HG02763 (cell line): Measurements from ENCODE around the gene MAST3.

Source experiments
- ATAC-seq: cut with Tn5 transposase; IDR thresholded peaks from one replicate; pipeline ENCODE4 v1.9.1; 2021; ENCODE audit warnings: mild to moderate bottlenecking, moderate library complexity; ENCODE audit not compliant: unreplicated experiment

The MAST3 gene

DNA sequence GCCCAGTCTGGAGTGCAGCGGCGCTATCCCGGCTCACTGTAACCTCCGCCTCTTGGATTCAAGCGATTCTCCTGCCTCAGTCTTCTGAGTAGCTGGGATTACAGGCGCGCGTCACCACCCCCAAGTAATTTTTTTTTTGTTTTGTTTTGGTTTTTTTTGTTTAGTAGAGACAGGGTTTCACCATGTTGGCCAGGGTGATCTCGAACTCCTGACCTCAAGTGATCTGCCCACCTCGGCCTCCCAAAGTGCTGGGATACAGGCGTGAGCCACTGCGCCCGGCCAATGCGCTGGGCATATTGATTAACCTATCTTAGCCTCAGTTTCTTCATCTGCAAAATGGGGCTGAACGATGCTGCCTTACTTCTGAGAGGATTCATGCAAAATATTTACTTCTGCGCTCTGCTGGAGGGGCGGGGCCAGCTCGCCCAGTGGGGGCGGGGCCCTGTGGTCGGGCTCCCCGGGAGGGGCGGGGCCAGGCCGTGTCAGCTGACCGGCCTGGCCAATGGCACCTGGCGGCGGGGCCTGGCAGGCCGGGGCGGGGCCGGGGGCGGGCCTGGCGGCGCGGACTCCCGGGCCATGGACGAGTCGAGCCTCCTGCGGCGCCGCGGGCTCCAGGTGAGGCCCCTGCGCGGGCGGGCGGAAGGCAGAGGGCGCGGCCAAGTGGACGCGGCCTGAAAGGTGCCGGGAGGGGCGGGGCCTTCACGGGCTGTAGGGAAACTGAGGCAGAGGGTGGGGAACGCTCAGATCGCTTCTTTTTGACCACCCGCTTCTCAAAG lies at the start of gene MAST3:
Gene MAST3, plus strand, starts transcription at position 562 of the 776 bp plus-strand sequence. Its CDS starts 15 bp downstream, at position 577.
- ATAC-seq: peak; percentile 56

DNA sequence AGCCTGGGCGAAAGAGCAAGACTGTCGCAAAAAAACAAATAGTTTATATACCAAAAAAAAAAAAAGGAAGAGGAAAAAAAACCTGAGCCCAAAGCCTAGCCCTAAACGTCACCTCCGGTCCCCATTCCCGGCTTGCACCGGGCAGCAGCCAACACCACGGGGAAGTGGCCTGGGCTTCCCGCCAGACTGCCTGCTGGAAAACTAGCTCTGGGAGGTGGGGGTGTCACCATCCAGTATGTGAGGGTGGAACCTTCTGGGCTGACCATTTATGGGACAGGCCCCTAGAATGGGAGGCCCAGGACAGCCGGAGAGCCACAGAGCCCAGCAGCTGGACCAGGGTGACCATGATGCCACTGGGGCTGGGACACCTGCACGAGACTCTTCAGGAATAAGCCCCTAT lies 48.2 kb upstream of the MAST3 start:
- ATAC-seq: no peak

DNA sequence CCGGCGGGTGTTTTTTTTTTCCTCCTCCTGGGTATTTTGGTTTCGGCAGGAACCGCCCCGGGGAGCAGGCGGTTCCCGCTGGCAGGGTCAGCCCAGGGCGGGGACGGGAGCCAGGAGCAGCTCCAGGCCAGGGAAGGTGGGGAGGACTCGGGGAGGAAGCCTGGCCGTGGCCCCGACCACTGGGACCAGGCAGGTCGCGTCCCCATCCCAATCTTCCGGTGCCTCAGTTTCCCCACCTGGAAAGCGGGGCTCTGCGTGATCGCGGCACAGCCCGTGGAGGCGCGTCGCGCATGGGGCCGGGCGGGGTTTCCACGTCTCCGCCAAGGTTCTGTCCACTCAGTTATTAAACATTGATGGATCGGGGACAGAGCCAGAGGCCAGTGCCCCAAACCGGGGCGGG lies 45.7 kb upstream of the MAST3 start:
- ATAC-seq: no peak

DNA sequence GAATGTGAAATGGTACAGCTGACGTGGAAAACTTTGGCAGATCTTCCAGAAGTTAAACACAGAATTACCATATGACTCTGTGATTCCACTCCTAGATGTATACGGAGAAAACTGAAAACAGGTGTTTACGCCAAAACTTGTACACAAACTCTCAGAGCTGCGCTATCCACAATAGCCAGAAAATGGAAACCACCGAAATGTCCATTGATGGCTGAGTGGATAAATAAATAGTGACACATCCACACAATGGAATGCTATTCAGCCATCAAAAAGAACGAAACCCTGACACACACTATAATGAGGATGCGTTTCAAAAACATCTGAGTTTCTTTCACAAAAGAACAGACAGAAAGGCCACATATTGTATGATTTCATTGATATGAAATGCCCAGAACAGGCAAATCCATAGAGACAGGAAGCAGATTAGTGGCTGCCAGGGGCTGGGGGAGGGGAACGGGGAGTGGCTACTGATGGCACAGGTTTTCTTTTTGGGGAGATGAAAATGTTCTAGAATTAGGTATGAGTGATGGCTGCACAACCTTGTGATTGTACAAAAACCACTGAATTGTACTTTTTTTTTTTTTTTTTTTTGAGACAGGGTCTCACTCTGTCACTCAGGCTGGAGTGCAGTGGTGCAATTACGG lies 43.9 kb upstream of the MAST3 start:
- no peak for ATAC-seq

DNA sequence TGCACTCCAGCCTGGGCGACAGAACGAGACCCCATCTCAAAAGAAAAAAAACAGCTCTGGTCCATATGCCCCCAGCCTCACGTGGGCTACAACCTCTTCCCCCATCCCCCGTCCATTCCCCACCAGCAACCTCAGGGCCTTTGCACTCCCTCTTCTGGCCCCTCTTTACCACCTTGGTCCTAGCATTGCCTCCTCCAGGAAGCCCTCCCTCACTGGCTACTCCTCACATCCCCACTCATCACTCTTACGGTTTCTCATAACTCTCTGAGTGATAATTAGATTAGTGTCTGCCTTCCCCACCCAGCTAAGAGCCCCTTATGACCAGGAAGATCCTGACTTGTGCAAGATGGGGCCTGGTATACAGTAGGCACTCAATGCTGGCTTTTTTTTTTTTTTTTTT lies 41.6 kb upstream of the MAST3 start:
- ATAC-seq: no peak

DNA sequence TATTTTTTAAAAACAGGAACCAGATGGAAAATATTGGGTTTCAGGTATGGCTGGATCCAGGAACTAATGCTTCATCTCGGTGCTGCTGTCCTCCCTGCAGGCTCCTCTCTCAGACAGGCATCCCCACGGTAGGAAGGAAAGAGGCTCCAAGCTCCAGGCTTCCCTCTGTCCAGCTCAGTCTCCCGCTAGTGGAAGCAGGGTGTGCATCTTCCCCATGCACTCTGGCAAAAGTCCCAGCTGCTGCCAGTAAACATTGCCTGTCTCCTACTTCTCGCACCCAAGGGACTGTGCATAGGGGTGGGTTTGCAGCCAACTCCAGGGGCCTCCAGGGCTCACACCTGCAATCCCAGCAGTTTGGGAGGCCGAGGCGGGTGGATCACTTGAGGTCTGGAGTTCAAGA lies 40.0 kb upstream of the MAST3 start:
- no peak for ATAC-seq

DNA sequence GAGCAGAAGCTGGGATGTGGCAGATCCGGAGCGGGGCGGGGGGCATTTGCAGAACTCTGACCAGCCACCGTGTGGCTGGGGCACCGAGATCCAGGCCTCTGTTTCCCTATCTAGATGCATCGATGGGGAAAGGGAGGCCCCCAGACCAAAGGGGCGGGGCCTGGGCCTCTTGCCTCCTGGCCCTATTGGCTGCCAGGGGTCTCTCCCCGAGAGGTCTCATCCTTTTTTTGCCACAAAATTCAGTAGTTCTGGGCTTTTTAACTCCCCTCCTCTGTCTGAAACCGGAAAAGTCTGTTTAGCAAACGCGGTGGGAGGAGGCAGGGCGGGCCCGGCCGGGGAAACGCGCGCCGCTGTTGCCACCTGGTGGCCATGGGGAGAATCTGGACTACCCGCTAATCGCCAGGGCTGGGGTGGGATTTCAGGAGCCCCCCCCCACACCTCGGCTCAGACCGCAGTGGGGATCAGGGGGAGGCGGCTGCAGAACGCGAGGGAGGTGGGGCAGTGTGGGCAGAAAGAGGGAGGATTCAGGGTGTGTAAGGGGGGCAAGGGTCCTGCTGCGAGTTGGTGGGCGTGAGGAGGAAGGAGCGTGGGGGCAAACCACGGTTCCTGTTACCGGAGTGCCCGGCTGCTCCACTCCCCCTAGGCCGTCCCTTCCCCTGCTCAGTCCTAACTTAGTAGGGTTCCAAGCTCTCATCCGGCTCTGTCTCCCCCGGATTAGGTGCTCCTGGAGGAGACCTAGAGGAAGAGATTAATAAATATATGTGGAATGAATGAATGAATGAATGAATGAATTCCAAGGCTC lies 39.2 kb upstream of the MAST3 start:
- ATAC-seq: peak; percentile 72

DNA sequence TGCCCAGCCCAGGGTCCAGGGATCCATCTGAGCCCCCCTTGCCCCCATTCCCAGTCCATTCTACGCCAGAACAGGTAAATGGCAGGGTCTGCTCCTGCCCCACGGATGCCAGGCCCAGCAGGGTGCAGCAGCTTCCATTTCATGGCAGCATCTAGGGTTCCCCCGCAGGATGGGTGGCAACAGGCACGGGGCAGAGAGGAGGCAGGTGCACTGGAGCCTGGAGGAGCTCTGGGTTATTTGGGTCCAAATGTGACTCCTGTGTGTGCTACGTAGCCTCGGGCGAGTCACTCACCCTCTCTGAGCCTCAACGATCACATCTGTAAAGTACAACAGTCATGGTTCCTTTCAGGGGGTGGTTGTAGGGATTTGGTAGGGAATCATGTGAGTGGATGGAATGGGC lies 38.3 kb upstream of the MAST3 start:
- no peak for ATAC-seq

DNA sequence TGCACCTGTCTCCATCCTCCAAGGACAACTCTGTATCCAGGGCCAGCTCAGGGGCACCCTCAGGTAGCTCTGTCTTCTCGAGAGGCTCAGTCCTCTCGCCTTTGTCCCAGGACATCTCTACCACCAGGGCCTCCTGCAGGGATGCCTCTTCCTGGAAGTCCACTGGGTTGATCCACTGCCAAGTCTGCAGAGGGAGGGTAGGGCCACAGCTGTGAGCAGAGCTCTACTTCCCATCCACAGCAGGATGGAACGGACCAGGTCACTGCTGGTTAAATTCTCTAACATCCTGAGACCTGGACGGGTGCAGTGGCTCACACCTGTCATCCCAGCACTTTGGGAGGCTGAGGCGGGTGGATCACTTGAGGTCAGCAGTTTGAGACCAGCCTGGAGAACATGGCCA lies 37.7 kb upstream of the MAST3 start:
- ATAC-seq: no peak

DNA sequence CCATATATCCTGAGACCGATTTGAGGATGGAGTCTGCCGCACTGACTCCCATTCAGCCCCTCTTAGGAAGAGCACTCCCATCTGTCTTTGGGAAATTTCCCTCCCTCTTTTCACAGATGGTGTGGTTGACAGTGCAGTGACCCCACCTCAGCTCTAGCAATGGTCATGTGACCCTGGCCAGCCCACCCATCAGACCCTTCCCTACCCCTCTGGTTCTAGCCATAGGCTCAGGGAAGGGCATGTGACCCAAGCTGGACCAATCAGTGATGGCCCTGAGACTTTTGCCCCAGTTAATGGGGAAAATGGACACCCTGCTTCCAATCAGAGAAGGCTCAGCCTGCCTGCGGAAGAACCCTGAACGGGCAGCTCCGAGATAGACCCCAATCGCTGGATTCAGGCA lies 37.1 kb upstream of the MAST3 start:
- no peak for ATAC-seq

DNA sequence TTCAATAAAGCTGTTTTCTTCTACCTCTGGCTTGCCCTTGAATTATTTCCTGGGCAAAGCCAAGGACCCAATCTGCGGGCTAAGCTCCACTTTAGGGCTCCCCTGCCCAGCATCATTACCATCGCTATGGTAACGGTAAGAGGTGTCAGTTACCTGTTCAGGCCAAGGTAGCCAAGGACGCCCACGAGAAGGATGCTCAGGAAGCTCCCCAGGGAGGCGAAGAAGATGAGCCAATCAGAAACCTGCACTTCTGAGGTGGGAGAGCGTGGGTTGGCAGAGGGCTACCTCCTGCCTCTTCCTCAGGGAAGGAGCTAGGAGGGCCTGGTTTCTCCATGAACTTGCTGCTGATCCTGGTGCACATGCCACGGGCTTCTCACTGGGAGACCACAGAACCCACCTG lies 35.5 kb upstream of the MAST3 start:
- no peak for ATAC-seq

DNA sequence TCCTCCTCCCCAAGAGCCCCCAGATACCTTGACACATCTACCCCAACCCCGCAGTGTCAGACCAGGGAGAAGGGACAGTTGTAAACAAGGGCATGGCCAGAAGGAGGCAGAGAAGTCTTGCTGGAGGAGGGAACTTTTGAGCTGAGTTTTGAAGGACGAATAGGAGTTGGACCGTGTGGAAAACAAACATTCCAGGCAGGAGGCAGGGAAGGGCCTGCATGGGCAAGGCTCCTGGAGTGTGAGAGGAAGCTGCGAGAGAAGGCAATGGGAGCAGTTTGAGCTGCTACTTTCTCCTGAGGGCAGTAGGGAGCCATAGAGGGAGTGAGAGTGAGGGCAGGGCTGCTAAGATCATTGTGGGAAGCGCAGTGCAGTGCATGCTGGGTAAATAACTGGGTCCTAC lies 34.1 kb upstream of the MAST3 start:
- ATAC-seq: no peak

DNA sequence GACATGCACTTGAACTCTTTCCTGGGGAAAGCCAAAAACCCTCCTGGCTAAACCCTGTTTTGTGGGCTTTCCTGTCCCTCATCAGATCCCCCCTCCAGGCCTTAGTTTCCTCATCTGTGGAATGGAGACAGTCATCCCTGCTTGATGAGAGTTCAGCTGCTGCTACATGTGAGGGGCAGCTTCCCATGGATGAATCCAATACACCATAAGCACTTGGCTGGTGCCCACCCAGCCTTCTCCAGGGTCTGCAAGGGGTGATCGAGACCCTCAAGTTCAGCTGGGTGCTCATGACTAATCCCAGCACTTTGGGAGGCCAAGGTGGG lies 32.4 kb upstream of the MAST3 start:
- ATAC-seq: no peak

DNA sequence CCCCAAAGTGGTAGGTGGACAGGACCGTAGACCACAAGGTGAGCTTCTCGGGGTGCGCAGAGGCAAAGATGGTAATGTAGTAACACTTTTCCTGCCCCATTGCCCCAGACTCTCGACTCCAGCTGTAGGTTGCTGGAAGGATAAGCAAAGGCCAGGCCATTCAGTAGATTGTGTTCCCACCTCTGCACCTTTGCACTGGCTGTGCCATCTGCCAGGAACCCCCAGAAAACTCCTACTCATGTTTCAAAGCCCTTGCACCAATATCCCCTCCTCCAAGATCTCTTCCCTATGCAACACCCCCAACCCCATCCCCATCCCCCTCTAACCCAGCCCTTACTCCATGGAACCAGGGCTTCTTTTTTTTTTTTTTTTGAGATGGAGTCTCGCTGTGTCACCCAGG lies 29.2 kb upstream of the MAST3 start:
- no peak for ATAC-seq

DNA sequence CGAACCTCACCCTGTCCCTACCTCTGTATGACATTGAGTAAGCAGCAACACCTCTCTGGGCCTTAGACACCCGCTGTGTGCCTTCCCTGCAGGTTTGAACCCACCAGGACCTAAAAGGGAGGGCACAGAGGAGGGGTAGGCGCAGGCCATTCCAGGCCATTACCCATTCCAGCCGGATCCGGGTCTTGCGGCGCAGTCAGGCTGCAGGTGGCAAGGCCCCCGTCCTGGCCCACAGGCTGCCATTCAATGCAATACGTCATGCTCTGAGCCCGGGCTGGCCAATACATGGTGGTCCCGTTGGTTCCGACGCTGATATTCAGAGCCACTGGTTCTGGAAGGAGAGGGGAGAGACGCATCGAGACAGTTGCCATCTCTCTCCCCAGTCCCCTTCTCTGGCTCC lies 28.2 kb upstream of the MAST3 start:
- ATAC-seq: no peak

DNA sequence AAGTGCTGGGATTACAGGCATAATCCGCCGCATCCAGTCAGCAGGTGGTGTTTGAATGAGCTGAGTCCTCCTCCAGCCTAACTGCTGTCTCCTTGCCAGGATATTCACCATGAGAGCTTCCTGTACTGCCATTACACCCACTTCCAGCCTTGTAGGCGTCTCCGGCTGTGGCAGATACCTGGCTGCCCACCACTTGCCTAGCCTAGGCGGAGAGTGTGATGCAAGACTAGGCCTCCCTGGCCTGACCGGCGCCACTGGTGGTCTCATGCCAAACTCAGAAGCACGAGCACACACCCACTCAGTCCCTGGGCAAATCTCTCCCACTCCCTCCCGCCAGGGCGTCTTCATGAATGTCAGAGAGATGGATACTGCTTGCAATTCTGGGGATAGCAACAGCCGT lies 27.4 kb upstream of the MAST3 start:
- no peak for ATAC-seq

DNA sequence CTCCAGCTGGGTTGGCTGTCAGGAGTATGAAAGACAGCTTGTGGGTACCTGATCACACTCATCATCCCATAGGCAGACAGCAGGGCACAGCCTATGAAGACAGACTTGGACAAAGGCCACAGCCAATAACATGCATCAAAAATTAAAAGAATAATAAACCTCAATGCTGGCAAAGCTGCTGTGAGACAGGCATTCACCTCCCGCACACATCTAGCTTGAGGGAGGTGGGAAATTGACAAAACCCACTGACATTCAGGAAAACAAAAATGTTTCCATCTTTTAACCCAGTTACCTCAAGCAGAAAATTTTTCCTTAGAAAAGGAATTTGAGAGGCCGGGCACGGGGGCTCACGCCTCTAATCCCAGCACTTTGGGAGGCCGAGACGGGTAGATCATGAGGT lies 25.2 kb upstream of the MAST3 start:
- ATAC-seq: no peak

DNA sequence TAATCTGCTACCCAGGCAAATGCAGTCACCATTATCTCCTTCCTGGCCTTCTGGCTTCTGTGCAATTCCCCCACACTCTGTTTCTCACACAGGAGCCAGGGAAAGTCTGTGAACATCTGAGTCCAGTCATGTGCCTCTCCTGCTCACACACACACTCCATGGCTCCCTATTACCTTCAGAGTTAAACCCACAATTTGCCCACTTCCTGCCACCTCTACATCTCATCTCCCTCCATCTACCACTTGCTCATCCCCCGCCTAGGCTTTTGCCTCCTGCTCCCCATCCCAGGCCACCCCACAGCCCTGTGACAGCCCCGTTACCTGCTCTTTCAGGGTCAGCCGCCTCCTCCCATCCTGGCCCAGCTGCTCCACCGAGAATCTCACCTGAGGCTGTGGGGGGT lies 24.4 kb upstream of the MAST3 start:
- no peak for ATAC-seq

DNA sequence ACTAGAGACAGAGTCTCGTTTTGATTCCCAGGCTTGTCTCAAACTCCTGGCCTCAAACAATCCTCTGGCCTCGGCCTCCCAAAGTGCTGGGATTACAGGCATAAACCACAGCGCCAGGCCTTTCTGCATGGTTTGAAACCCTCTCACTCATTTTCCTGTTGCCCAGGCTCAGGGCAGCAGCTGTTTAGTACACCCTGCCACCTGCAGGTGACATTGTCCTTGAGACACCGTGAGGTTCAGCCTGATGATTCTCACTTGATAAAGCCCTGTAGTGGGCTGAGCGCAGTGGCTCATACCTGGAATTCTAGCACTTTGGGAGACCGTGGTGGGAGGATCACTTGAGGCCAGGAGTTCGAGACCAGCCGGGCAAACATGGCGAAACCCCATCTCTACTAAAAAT lies 23.4 kb upstream of the MAST3 start:
- ATAC-seq: no peak

DNA sequence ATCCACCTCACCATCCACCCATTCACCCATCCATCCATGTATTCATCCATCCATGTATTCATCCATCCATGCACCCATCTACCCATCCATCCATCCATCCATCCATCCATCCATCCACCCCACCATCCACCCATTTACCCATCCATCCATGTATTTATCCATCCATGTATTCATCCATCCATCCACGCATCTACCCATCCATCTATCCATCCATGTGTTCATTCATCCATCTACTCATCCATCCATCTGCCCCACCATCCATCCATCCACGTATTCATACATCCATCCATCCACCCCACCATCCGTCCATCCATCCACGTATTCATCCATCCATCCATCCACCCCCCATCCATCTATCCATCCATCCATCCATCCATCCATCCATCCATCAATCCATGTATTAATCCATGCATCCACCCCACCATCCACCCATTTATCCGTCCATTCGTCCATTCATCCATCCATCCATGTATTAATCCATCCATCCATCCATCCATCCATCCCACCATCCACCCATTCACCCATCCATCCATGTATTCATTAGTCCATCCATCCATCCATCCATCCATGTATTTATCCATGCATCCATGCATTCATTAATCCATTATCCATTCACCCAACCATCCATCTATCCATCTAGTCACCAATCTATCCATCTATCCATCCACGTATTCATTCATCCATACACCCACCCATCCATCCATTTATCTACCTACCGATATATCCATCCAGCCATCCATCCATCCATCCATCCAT lies 13.5 kb upstream of the MAST3 start:
- ATAC-seq: no peak

DNA sequence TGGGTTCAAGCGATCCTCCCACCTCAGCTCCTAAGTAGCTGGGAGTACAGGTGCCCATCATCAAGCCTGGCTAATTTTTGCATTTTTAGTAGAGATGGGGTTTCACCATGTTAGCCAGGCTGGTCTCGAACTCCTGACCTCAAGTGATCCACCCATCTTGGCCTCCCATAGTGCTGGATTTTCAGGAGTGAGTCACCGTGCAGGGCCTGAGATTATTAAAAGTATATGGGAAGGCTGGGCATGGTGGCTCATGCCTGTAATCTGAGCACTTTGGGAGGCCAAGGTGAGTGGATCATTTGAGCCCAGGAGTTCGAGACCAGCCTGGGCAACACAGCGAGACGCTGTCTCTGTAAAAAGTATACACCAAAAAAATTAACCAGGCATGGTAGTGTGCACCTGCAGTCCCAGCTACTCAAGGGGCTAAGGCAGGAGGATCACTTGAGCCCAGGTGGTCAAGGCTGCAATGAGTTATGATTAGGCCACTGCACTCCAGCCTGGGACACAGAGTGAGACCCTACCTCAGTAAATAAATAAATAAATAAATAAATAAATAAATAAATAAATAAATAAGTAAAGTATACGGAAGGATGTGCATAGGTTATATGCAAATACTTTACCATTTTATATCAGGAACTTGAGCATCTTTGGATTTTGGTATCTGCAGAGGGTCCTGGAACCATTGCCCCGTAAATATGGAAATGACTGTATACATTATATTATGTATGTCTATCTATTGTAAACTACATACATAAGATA lies 11.7 kb upstream of the MAST3 start:
- no peak for ATAC-seq
